ENCODE results near the gene DTNBP1. TPM values are rescaled to one million over a fixed set of nuclear protein-coding genes. Genes with fewer than 3 reads are reported as not detected.
A peak's percentile ranks its signal among the peaks of the same experiment; 100 is the strongest.

The DTNBP1 gene, protein sequence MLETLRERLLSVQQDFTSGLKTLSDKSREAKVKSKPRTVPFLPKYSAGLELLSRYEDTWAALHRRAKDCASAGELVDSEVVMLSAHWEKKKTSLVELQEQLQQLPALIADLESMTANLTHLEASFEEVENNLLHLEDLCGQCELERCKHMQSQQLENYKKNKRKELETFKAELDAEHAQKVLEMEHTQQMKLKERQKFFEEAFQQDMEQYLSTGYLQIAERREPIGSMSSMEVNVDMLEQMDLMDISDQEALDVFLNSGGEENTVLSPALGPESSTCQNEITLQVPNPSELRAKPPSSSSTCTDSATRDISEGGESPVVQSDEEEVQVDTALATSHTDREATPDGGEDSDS
- total RNA-seq (2014; rRNA removed; shearing (Covaris generic)) = 0.32 and 3.9 TPM in 2 replicates
- 15.8 and 18.1 TPM in 2 replicates for polyA plus RNA-seq (2016; fragmentation: Nextera tagmentation; extraction: Ambion mirVana)

DNA sequence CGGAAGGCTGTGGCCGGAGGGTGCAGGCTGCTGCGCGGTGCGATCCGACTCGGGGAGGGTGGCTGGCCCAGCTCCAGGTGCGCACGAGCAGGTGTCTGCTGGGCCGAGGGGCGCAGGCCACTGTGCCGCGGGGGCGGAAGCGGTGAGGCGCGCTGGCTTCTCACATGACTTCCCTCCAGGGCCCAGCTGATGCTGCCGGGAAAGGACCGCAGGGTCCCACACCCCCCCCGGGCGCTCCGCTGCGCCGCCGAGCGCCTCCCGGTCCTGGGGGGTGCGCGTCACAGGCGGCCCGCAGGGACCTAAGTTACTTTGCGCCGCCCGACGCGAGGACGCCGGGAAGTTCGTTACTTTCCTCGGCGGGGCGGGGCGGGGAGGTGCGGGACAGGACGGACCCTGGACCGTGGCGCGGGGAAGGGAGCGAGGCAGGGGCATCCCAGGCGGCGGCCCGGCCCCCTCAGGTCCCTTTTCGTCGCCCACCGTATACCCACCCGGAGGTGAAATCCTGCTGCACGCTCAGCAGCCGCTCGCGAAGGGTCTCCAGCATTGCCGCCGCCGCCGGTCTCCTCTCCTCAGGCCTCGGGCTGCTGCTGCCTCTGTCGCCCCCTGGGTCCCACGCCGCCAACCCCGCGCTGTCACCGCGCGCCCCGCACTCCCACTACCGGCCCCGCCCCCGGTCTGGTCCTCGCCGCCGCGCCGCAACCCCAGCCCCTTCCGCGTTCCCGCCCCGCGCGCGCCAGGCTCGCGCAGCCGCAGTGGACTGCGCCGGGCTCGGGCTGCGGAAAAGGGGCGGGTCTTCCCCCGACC lies at the start of gene DTNBP1:
Gene DTNBP1 (minus strand): TSS at position 703 of the 804 bp plus-strand sequence. CDS start 159 bp downstream, at position 544.
- WGBS, 2 experiments (ENCODE audit: low coverage in 1 of 2, low lambda C conversion rate in 2 of 2, missing lambda C conversion rate in 2 of 2) = 0 to 2% methylated on average over 29 to 80 of the region's 98 CpGs

DNA sequence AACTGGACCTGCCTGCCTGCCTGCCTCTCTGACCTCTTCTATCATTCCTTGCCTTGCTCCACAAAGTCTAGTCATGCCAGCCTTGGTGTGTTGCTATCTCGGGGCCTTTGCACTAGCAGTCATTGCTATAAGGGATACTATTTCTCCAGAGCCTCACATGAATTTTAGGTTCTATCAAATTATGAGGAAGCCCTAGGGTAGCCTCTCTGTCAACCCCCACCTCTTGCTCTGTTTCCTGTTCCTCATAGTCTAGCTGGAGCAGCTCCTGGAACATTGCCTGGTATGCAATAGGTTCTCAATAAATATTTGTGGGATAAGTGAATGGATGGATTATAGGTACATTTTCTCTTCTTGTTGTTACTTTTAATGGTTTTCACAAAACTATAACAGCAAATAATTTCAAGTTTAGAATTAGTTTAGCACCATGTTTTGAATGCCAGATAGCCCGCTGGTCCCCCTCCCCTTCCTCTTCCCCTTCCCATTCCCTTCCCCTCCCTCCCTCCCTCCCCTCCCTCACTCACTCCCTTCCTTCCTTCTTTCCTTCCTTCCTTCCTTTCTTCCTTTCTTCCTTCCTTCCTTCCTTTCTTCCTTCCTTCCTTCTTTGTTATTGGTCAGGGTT lies 46.9 kb upstream of the DTNBP1 start:
- H4K20me1 ChIP-seq (ENCODE audit: insufficient read depth) = no peaks in the 10 kb centered on the region
- DNase-seq = no peak
- in situ Hi-C loops (cut with MboI) = no loop called here

More for the DNA sequence above, at the start of gene DTNBP1:
- 0 out of 2 replicates have a peak, but pooled peaks cover 5% of the 10 kb centered on the region for H3K79me2 ChIP-seq (ENCODE audit: insufficient read depth)
- H3K4me3 ChIP-seq = peak within 1 kb of the TSS; percentile 80
- peak; percentile 83 for DNase-seq
- peak within 1 kb of the TSS; percentile 88 for H2AFZ ChIP-seq
- H3F3A ChIP-seq (ENCODE audit: insufficient read depth) = no peaks in the 10 kb centered on the region
- no peaks in the 10 kb centered on the region for H3K9me3 ChIP-seq (ENCODE audit: low read depth)
- H3K4me1 ChIP-seq (ENCODE audit: insufficient read depth) = 0 out of 2 replicates have a peak, but pooled peaks cover 3% of the 10 kb centered on the region
- peak within 1 kb of the TSS; percentile 68 for H3K9ac ChIP-seq
- in situ Hi-C loops (cut with MboI) = no loop called here
- no peaks in the 10 kb centered on the region for H4K20me1 ChIP-seq (ENCODE audit: insufficient read depth)
- H3K27ac ChIP-seq = no peak within 1 kb of the TSS
- H3K36me3 ChIP-seq (ENCODE audit: low read depth) = no peaks in the 10 kb centered on the region
- no peaks in the 10 kb centered on the region for H3K9me2 ChIP-seq (ENCODE audit: insufficient read depth)
- H3K27me3 ChIP-seq (replicated peaks; ENCODE audit: insufficient read depth) = 0 out of 2 replicates have a peak, but pooled peaks cover 2% of the 10 kb centered on the region
- TF ChIP-seq EZH2 (IDR thresholded peaks at IDR 0.05; ENCODE audit: insufficient read depth, poor library complexity, severe bottlenecking) = no peak
- TF ChIP-seq EZH2phosphoT487 (IDR thresholded peaks at IDR 0.05; ENCODE audit: insufficient read depth, low read depth) = no peak
- peak within 1 kb of the TSS; percentile 82 for H3K4me2 ChIP-seq (ENCODE audit: unreplicated experiment)

GRCh38 chr6:15708231-15708630 lies 45.4 kb upstream of the DTNBP1 start:
- Histone ChIP-seq H3K9ac (no peak overlapping the region), H3K27ac (no peak overlapping the region), H2AFZ (no peak overlapping the region), H3K4me3 (no peak overlapping the region), H3K4me2 (ENCODE audit: unreplicated experiment) (no peak overlapping the region), H3K4me1 (ENCODE audit: insufficient read depth) (no peaks in the 10 kb centered on the region), H3K9me3 (ENCODE audit: low read depth) (no peaks in the 10 kb centered on the region), H3K36me3 (ENCODE audit: low read depth) (no peaks in the 10 kb centered on the region), H3K9me2 (ENCODE audit: insufficient read depth) (no peaks in the 10 kb centered on the region), H3K79me2 (ENCODE audit: insufficient read depth) (no peaks in the 10 kb centered on the region), H4K20me1 (ENCODE audit: insufficient read depth) (no peaks in the 10 kb centered on the region), H3K27me3 (replicated peaks; ENCODE audit: insufficient read depth) (peaks cover 22% of the 10 kb centered on the region), H3F3A (ENCODE audit: insufficient read depth) (no peaks in the 10 kb centered on the region)
- 50 to 56% methylated on average over 5 of the region's 5 CpGs for WGBS, 2 experiments (ENCODE audit: low coverage in 1 of 2, low lambda C conversion rate in 2 of 2, missing lambda C conversion rate in 2 of 2)
- TF ChIP-seq EZH2 (IDR thresholded peaks at IDR 0.05; ENCODE audit: insufficient read depth, poor library complexity, severe bottlenecking) (no peak), EZH2phosphoT487 (IDR thresholded peaks at IDR 0.05; ENCODE audit: insufficient read depth, low read depth) (no peak)
- in situ Hi-C loops (cut with MboI) = no loop called here
- DNase-seq = no peak

More for the DNA sequence above, 46.9 kb upstream of the DTNBP1 start:
- Histone ChIP-seq H3K9me3 (ENCODE audit: low read depth) (no peaks in the 10 kb centered on the region), H3K4me1 (ENCODE audit: insufficient read depth) (no peaks in the 10 kb centered on the region), H3K4me2 (ENCODE audit: unreplicated experiment) (no peak overlapping the region), H3K27me3 (replicated peaks; ENCODE audit: insufficient read depth) (peaks cover 32% of the 10 kb centered on the region), H3K27ac (no peak overlapping the region), H3F3A (ENCODE audit: insufficient read depth) (no peaks in the 10 kb centered on the region), H2AFZ (no peak overlapping the region), H3K36me3 (ENCODE audit: low read depth) (no peaks in the 10 kb centered on the region), H3K79me2 (ENCODE audit: insufficient read depth) (no peaks in the 10 kb centered on the region), H3K9me2 (ENCODE audit: insufficient read depth) (no peaks in the 10 kb centered on the region), H3K4me3 (no peak overlapping the region), H3K9ac (no peak overlapping the region)
- TF ChIP-seq EZH2phosphoT487 (IDR thresholded peaks at IDR 0.05; ENCODE audit: insufficient read depth, low read depth) (no peak), EZH2 (IDR thresholded peaks at IDR 0.05; ENCODE audit: insufficient read depth, poor library complexity, severe bottlenecking) (no peak)
- WGBS, 2 experiments (ENCODE audit: low coverage in 1 of 2, low lambda C conversion rate in 2 of 2, missing lambda C conversion rate in 2 of 2) = 54 to 82% methylated on average over 1 to 2 of the region's 2 CpGs

DNA sequence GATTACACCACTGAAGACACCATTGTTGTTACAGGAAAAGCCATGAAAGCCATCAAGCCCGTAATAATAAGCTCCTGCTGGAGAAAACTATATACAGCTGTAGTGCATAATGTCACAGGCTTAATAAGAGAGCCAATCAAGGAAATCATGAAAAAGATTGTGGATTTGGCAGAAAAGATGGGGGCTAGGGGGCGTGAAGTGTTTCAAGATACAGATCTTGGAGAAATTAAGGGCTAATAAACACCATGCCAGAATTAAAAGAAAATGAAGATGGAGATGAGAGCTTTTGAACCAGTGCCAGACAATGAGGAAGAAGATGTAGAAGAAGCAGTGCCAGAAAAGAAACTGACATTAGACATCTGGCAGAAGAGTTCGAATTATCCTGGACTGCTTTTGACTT lies 43.2 kb upstream of the DTNBP1 start:
- no peaks in the 10 kb centered on the region for H3F3A ChIP-seq (ENCODE audit: insufficient read depth)
- no peaks in the 10 kb centered on the region for H4K20me1 ChIP-seq (ENCODE audit: insufficient read depth)
- TF ChIP-seq EZH2 (IDR thresholded peaks at IDR 0.05; ENCODE audit: insufficient read depth, poor library complexity, severe bottlenecking) = no peak
- TF ChIP-seq EZH2phosphoT487 (IDR thresholded peaks at IDR 0.05; ENCODE audit: insufficient read depth, low read depth) = no peak
- H3K27ac ChIP-seq = no peak overlapping the region
- no peak overlapping the region for H3K4me2 ChIP-seq (ENCODE audit: unreplicated experiment)
- DNase-seq = no peak
- in situ Hi-C loops (cut with MboI) = no loop called here
- WGBS, 2 experiments (ENCODE audit: low coverage in 1 of 2, low lambda C conversion rate in 2 of 2, missing lambda C conversion rate in 2 of 2) = 2 to 4% methylated on average over 3 of the region's 3 CpGs
- no peak overlapping the region for H3K9ac ChIP-seq
- H3K36me3 ChIP-seq (ENCODE audit: low read depth) = no peaks in the 10 kb centered on the region
- no peak overlapping the region for H3K4me3 ChIP-seq
- H3K9me3 ChIP-seq (ENCODE audit: low read depth) = no peaks in the 10 kb centered on the region
- no peak overlapping the region for H2AFZ ChIP-seq
- peaks cover 20% of the 10 kb centered on the region; the same call in 1 of the 2 replicates for H3K27me3 ChIP-seq (replicated peaks; ENCODE audit: insufficient read depth)
- no peaks in the 10 kb centered on the region for H3K9me2 ChIP-seq (ENCODE audit: insufficient read depth)
- no peaks in the 10 kb centered on the region for H3K79me2 ChIP-seq (ENCODE audit: insufficient read depth)
- no peaks in the 10 kb centered on the region for H3K4me1 ChIP-seq (ENCODE audit: insufficient read depth)

Measured in GM23248 (cell line).